ENCODE data around the gene DIP2C. TPM values are rescaled to one million over a fixed set of nuclear protein-coding genes. Genes with fewer than 3 reads are reported as not detected.
"Not testable (repeated sequence)": the region's sequence is repeated elsewhere in the genome, so short reads cannot be mapped to it uniquely, and the experiment has no call there.

DIP2C gene
- total RNA-seq, 3 donors from 2014 or later = 8.0 to 72.0 (median 8.5) TPM

DNA sequence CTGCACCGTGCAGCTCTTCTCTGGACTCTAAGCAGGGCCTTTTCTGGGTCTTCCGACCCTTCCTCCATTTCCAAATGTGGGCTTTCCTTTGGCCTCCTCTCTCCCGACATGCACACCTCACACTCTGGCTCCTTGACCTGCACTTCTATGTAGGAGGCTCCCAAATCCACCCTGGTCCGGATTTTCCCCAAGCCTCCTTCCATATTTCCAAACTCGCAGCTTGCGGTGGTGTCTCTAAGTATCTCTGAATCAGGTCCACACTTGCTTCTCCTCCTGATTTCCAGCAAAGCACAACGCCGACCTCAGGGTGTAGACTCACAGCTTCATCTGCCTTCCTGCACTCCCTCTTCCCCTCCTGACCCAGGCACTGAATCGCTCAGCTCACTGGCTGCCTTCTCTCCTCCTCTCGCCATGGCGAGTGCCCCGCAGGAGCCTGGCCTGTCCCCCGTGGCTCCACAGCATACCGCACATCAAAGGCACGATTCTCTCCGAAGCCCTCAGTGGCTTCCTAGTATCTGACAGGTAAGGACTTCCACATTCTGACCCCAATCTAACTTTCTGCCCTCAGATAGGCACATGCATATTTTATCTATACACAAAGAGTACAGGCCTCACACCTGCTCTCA, 27.8 kb downstream of the DIP2C start:
- Histone ChIP-seq H3K9me3 (no peaks in the 10 kb centered on the region), H3K4me1 (ENCODE audit: low read depth) (peaks cover 23% of the 10 kb centered on the region), H3K36me3 (ENCODE audit: low read depth) (no peaks in the 10 kb centered on the region), H3K4me3 (no peak overlapping the region)
- DNase-seq = peak in 1 of 3 donors; percentile 33
- no peak for ATAC-seq
- intact Hi-C loops (cut with DNase I, micrococcal nuclease) = no loop called here
- TF ChIP-seq, protein P1, sequence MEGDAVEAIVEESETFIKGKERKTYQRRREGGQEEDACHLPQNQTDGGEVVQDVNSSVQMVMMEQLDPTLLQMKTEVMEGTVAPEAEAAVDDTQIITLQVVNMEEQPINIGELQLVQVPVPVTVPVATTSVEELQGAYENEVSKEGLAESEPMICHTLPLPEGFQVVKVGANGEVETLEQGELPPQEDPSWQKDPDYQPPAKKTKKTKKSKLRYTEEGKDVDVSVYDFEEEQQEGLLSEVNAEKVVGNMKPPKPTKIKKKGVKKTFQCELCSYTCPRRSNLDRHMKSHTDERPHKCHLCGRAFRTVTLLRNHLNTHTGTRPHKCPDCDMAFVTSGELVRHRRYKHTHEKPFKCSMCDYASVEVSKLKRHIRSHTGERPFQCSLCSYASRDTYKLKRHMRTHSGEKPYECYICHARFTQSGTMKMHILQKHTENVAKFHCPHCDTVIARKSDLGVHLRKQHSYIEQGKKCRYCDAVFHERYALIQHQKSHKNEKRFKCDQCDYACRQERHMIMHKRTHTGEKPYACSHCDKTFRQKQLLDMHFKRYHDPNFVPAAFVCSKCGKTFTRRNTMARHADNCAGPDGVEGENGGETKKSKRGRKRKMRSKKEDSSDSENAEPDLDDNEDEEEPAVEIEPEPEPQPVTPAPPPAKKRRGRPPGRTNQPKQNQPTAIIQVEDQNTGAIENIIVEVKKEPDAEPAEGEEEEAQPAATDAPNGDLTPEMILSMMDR (IDR thresholded peaks at IDR 0.05) = no peak

DNA sequence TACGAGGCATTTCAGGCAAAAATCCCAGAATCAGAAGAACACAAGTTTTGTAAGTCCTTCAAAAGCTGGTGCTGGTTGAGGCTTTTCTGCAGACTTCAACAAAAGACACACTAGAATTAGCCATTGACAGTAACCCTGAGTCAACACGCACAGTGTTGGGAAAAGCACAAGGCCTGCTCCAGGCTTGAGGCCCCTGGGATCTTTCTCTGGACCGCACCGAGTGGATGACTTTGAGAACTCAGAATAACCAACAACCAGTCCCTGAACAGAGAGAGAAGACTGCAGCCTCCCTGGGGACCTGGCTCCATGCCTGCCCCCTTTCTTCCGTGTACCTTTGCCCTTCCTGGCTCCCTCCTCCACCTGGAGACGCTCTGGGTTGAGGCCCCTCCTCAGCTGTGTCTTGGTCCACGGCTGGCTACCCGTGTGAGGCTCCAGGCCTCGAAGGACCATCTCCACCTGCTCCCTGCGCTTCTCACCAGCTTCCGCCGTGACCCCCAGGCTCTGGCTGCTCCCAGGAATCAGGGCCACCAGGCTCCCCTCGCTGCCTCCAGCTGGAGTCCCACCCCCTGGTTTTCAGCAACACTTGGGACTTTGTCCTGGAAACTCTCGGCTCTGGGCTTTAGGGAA, 28.4 kb downstream of the DIP2C start:
- intact Hi-C loops (cut with DNase I, micrococcal nuclease) = no loop called here
- peak in 2 of 3 donors; percentile 66 to 75 for DNase-seq
- Histone ChIP-seq H3K4me1 (ENCODE audit: low read depth) (peaks cover 23% of the 10 kb centered on the region), H3K4me3 (no peak overlapping the region), H3K9me3 (no peaks in the 10 kb centered on the region), H3K36me3 (ENCODE audit: low read depth) (no peaks in the 10 kb centered on the region)
- peak; percentile 86 for ATAC-seq
- TF ChIP-seq, protein P1 (IDR thresholded peaks at IDR 0.05) = no peak

DNA sequence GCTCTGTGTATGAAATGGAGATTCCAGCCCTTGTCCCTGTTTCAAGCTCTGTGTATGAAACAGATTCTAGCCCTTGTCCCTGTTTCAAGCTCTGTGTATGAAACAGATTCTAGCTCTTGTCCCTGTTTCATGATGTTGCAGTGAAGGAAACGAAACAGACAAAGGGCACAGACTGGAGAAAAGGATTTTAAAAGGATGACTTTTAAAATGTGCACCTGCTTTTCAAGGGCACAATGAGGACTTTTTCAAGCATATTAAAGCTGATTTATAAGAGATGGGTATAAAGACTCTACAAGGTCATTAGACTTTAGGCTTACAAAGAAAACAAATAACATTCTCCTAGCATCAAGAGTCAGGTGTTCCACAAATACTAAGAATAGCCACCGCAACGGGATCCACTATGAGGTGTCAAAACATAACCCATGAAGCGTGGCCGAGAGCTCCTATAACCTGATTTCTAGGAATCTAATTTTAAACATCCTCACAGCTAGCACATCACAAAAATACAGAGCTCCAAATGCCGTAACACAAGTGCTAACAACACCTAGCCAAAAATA, 29.0 kb downstream of the DIP2C start:
- H3K9me3 ChIP-seq = no peaks in the 10 kb centered on the region
- H3K4me1 ChIP-seq (ENCODE audit: low read depth) = peaks cover 23% of the 10 kb centered on the region
- H3K36me3 ChIP-seq (ENCODE audit: low read depth) = no peaks in the 10 kb centered on the region
- no peak for ATAC-seq
- intact Hi-C loops (cut with DNase I, micrococcal nuclease) = no loop called here
- no peak overlapping the region for H3K4me3 ChIP-seq
- DNase-seq = peak in 1 of 3 donors; percentile 0
- TF ChIP-seq, protein P1 (IDR thresholded peaks at IDR 0.05) = no peak

DNA sequence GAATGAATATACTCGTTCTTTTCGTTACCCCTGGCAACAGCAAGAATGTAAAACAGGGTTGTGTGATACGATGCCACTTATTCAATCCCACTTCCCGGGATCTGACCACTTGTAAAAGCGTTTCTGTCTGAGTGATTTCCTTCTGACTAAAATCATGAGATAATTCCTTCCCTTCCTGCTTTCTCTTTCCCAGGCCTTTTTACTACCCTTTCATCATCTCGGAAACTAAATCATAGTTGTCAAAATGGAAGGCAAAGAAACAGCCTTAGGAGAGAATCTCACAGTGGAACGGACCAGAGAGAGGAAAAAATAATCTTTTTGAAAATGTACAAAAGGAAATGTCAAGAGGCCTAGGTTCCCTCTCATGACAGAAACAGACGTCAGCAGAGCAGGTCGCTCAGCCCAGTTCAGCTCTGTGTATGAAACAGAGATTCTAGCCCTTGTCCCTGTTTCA, 29.8 kb downstream of the DIP2C start:
- peak in 2 of 3 donors; percentile 5 for DNase-seq
- intact Hi-C loops (cut with DNase I, micrococcal nuclease) = no loop called here
- H3K36me3 ChIP-seq (ENCODE audit: low read depth) = no peaks in the 10 kb centered on the region
- H3K4me3 ChIP-seq = no peak overlapping the region
- H3K9me3 ChIP-seq = no peaks in the 10 kb centered on the region
- TF ChIP-seq, protein P1 (IDR thresholded peaks at IDR 0.05) = no peak
- ATAC-seq = peak; percentile 6
- H3K4me1 ChIP-seq (ENCODE audit: low read depth) = peaks cover 28% of the 10 kb centered on the region

DNA sequence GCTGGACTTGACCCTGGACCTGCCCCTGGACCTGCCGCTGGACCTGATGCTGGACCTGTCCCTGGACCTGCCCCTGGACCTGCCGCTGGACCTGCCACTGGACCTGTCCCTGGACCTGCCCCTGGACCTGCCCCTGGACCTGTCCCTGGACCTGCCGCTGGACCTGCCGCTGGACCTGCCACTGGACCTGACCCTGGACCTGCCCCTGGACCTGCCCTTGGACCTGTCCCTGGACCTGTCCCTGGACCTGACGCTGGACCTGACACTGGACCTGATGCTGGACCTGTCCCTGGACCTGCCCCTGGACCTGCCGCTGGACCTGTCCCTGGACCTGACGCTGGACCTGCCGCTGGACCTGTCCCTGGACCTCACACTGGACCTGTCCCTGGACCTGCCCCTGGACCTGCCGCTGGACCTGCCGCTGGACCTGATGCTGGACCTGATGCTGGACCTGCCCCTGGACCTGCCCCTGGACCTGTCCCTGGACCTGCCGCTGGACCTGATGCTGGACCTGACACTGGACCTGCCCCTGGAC, 31.6 kb downstream of the DIP2C start:
- H3K4me1 ChIP-seq (ENCODE audit: low read depth) = peaks cover 34% of the 10 kb centered on the region
- H3K4me3 ChIP-seq; intact Hi-C loops (cut with DNase I, micrococcal nuclease); H3K9me3 ChIP-seq; ATAC-seq; H3K36me3 ChIP-seq (ENCODE audit: low read depth): not testable (repeated sequence)
- DNase-seq = peak in 1 of 3 donors; percentile 18

DNA sequence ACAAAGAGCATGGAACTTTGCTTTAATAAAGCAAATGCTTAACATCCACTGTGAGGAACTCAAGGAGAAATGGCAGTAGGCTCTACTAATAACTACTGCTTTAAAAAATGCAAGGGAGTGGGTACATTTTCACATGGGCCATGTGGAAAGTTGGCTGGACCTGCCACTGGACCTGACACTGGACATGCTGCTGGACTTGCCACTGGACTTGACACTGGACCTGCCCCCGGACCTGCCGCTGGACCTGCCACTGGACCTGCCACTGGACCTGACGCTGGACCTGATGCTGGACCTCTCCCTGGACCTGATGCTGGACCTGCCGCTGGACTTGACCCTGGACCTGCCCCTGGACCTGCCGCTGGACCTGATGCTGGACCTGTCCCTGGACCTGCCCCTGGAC, 32.6 kb downstream of the DIP2C start:
- Histone ChIP-seq H3K36me3 (ENCODE audit: low read depth) (no peaks in the 10 kb centered on the region), H3K9me3 (no peaks in the 10 kb centered on the region), H3K4me1 (ENCODE audit: low read depth) (peaks cover 34% of the 10 kb centered on the region), H3K4me3 (no peak overlapping the region)
- TF ChIP-seq, protein P1 (IDR thresholded peaks at IDR 0.05) = no peak
- intact Hi-C loops (cut with DNase I, micrococcal nuclease) = no loop called here
- ATAC-seq (no peak), DNase-seq (peak in 1 of 3 donors; percentile 12)

Data from mucosa of descending colon (tissue), 3 donors.